Measurements from ENCODE around the gene GLCCI1.
"Not testable (repeated sequence)": the region's sequence is repeated elsewhere in the genome, so short reads cannot be mapped to it uniquely, and the experiment has no call there.

The GLCCI1 gene

DNA sequence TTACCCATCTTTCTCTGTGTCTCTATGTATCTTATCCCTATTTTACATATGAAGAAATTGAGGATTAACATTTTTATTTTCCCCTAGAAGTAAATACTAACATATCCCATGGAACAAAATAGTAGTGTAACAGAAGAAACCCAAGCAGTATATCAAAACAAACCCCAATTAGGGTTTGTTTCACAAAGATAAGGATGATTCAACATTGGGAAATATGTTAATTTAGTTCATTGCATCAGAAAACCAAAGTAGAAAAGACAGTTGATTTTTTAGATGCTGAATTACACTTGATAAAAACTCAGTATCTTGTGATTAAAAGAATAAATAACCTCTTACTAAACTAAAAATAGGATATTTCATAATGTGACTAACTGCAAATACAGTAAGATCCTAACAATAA lies 87.8 kb downstream of the GLCCI1 start:
- no peak for DNase-seq

DNA sequence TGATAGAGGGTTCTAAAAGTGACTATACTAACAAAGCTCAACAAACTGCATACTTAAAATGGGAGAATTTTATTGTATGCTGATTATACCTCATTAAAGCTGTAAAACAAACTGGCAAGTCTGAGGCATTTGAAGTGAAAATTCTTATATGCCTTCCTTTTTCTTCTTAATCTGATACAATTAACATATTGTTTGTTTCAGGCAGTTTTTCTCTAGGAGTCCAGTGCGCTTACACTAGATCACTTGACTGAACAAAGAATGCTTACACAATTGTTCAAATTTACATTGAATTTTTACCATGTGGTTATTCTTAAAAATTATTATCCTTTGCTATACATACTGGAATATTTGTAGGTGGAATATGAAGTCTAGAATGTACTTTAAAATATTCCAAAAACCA lies 89.0 kb downstream of the GLCCI1 start:
- no peak for DNase-seq

DNA sequence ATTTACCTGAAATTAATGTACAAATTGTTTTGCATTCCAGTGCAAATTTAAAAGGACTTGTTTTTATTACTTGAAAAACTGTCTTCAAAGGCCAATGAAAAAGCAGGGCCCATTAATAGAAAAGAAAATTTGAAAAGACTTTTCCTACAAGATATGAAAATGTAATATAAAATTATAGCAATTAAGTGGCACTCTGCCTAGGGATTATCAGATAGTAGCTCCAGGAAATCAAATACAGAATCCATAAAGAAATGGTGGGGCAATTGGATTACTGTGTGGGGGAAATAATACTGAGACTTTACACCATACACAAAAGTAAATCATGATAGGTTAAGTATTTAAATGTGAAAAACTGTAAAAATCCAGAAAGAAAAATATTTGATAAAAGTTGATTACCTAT lies 89.7 kb downstream of the GLCCI1 start:
- DNase-seq: no peak

- no peak for DNase-seq
Observed at GRCh38 chr7:8058852-8059251, 90.3 kb downstream of the GLCCI1 start.

- DNase-seq: no peak
Observed at GRCh38 chr7:8060241-8060640, 91.6 kb downstream of the GLCCI1 start.

GRCh38 chr7:8063300-8063699 lies 94.7 kb downstream of the GLCCI1 start:
- DNase-seq: not testable (repeated sequence)

DNA sequence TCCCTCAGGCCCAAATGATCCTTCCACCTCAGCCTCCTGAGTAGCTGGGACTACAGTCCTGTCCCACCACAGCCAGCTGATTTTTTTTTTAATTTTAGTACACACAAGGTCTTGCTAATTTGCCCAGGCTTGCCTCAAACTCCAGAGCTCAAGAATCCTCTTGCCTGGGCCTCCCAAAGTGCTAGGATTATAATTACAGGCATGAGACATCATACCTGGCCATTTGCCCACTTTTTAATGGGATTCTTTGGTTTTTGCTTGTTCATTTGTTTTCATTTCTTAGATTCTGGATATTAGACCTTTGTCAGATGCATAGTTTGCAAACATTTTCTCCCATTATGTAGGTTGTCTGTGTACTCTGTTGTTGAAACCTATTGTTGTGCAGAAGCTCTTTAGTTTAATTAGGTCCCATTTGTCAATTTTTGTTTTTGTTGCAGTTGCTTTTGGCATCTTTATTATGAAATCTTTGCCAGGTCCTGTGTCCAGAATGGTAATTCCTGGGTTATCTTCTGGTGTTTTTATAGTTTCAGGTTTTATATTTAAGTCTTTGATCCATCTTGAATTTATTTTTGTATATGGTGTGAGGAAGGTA lies 95.2 kb downstream of the GLCCI1 start:
- no peak for DNase-seq

DNA sequence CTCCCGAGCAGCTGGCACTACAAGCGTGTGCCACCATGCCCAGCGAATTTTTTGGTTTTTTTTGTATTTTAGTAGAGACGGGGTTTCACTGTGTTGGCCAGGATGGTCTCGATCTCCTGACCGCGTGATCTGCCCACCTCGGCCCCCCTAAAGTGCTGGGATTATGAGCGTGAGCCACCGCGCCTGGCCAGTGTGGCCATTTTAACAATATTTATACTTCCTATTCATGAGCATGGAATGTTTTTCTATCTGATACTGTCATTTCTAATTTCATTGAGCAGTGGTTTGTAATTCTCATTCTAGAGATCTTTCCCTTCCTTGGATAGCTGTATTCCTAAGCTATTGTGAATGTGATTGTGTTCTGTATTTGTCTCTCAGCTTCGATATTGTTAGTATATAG lies 96.2 kb downstream of the GLCCI1 start:
- DNase-seq: no peak

GRCh38 chr7:8065356-8065813 lies 96.8 kb downstream of the GLCCI1 start:
- no peak for DNase-seq

GRCh38 chr7:8068892-8069686 lies 100.5 kb downstream of the GLCCI1 start:
- DNase-seq: no peak

GRCh38 chr7:8070451-8071180 lies 102.0 kb downstream of the GLCCI1 start:
- DNase-seq: no peak

DNA sequence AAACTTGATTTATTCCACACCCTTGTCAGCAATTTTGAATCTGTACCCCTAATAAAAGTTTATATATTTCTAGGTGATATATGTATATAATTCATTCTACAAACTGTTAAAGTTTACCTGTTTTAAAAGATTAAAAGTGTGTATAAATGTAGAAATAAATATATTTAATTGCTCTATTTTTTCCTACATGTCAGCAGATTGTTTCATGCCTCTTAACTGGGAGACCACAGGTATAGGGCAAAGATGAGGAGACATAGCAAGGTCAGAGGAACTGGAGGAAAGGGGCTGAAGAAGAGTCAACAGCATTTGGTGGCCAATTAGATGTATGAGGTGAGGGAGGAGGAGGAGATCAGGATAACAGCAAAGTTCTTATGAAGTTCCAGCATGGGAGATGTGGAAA lies 109.8 kb downstream of the GLCCI1 start:
- DNase-seq: no peak

- no peak for DNase-seq
Observed at GRCh38 chr7:8082762-8083161, 114.2 kb downstream of the GLCCI1 start.

DNA sequence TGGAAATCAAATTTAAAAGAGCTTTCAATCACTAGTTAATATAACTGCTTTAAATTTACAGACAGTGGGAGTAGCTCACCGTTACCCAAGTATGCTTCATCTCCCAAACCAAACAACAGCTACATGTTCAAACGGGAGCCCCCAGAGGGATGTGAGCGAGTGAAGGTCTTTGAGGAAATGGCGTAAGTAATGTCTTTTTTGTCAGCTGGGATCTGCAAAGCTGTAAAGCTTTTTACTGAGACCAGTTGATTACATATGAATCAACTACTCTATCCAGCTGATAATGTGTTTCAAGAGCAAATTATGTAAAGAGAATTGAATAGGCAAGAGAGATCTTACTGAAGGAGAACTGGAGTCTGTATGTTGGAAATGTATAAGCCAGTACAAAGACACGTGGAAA lies 116.2 kb downstream of the GLCCI1 start:
- no peak for DNase-seq

GRCh38 chr7:8085420-8085819 lies 116.8 kb downstream of the GLCCI1 start:
- no peak for DNase-seq

- no peak for DNase-seq
Observed at GRCh38 chr7:8086239-8086638, 117.6 kb downstream of the GLCCI1 start.

GRCh38 chr7:8089036-8089780 lies 120.6 kb downstream of the GLCCI1 start:
- no peak for DNase-seq

- no peak for DNase-seq
Observed at GRCh38 chr7:8092140-8092539, 123.5 kb downstream of the GLCCI1 start.

GRCh38 chr7:8094164-8095140 lies 125.9 kb downstream of the GLCCI1 start:
- DNase-seq: no peak

DNA sequence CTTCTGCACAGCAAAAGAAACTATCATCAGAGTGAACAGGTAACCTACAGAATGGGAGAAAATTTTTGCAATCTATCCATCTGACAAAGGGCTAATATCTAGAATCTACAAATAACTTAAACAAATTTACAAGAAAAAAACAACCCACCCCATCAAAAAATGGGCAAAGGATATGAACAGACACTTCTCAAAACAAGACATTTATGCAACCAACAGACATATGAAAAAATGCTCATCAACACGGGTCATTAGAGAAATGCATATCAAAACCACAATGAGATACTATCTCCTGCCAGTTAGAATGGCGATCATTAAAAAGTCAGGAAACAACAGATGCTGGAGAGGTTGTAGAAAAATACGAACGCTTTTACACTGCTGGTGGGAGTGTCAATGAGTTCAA lies 132.7 kb downstream of the GLCCI1 start:
- not testable (repeated sequence) for DNase-seq

- DNase-seq: no peak
Observed at GRCh38 chr7:8103282-8103681, 134.7 kb downstream of the GLCCI1 start.

All from femur (tissue), 1 donor.